Mammary epithelial cell (primary cell): ENCODE results near the gene COG3.

ENCODE experiments used
- EZH2 ChIP-seq: IDR thresholded peaks from 2 replicates; pipeline ENCODE4 v1.6.1; 2012; ENCODE audit warnings: low read length, inconsistent platforms, borderline replicate concordance
- TF ChIP-seq, protein P1 (sequence below), 2 donors: IDR thresholded peaks in 1 of 2; conservative IDR thresholded peaks in 1 of 2; 2 replicates each; pipeline ENCODE4 v1.5.1; 2011 to 2012; ENCODE audit warnings: inconsistent platforms in 2 of 2, low read length in 2 of 2, mild to moderate bottlenecking in 2 of 2, control low read depth in 1 of 2, low read depth in 1 of 2; ENCODE audit not compliant: insufficient read depth in 1 of 2; ENCODE audit errors: extremely low read depth in 1 of 2

DNA sequence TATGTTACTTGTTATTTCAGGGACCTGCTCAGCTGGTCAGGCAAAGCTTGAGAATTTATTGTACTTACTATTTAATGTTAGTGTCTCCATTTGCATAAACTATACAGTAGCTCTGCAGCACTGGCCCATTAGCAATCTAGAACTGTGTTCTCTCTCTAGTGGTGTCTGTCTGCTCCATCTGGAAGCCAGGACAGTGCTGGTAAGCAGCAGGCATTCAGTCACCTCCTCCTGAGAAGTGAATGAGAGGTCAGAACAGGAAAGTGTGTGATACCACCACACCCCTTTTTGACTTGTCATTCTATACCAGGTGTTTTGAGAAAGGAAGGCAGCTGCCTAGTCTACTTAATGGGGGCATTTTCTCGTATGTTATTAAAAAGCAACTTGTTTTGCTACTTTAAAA, 3.9 kb downstream of the COG3 start:
- TF ChIP-seq, protein P1, sequence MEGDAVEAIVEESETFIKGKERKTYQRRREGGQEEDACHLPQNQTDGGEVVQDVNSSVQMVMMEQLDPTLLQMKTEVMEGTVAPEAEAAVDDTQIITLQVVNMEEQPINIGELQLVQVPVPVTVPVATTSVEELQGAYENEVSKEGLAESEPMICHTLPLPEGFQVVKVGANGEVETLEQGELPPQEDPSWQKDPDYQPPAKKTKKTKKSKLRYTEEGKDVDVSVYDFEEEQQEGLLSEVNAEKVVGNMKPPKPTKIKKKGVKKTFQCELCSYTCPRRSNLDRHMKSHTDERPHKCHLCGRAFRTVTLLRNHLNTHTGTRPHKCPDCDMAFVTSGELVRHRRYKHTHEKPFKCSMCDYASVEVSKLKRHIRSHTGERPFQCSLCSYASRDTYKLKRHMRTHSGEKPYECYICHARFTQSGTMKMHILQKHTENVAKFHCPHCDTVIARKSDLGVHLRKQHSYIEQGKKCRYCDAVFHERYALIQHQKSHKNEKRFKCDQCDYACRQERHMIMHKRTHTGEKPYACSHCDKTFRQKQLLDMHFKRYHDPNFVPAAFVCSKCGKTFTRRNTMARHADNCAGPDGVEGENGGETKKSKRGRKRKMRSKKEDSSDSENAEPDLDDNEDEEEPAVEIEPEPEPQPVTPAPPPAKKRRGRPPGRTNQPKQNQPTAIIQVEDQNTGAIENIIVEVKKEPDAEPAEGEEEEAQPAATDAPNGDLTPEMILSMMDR (conservative IDR thresholded peaks at IDR 0.05 in 1 of 2, IDR thresholded peaks at IDR 0.05 in 1 of 2; ENCODE audit: extremely low read depth in 1 of 2, insufficient read depth in 1 of 2, low read depth in 1 of 2, low read length in 2 of 2) = no peak
- no peak for TF ChIP-seq EZH2
